Measurements from ENCODE around the gene KLHL29.

- TF ChIP-seq POLR2A (IDR thresholded peaks at IDR 0.05; ENCODE audit: low read depth, low read length) (no peak), POLR2AphosphoS5 (IDR thresholded peaks at IDR 0.05; ENCODE audit: low read depth, low read length) (no peak), TAF1 (IDR thresholded peaks at IDR 0.05; ENCODE audit: borderline replicate concordance, low read depth, low read length) (no peak)
Observed at GRCh38 chr2:23521060-23521459, 136.1 kb downstream of the KLHL29 start.
